EL (cell line): Measurements from ENCODE around the gene ATP6V1G1.
A peak's percentile ranks its signal among the peaks of the same experiment; 100 is the strongest.
"Not testable (repeated sequence)": the region's sequence is repeated elsewhere in the genome, so short reads cannot be mapped to it uniquely, and the experiment has no call there.

Experiments used
- DNase-seq: peaks from one replicate; pipeline ENCODE4 v3.0.0-alpha.2; 2016

Gene ATP6V1G1

GRCh38 chr9:114580609-114581193, 6.9 kb upstream of the ATP6V1G1 start:
- no peak for DNase-seq

GRCh38 chr9:114583371-114584155, 4.0 kb upstream of the ATP6V1G1 start:
- DNase-seq, result no peak

- peak; percentile 24 for DNase-seq
These were observed 641 bp downstream of the ATP6V1G1 start for GRCh38 chr9:114588210-114588609.

GRCh38 chr9:114588651-114589526, 1.3 kb downstream of the ATP6V1G1 start:
- DNase-seq, result peak; percentile 61

GRCh38 chr9:114590328-114590727, 2.8 kb downstream of the ATP6V1G1 start:
- no peak for DNase-seq

GRCh38 chr9:114591291-114591787, 3.8 kb downstream of the ATP6V1G1 start:
- no peak for DNase-seq

- DNase-seq, result no peak
These were observed 4.3 kb downstream of the ATP6V1G1 start for GRCh38 chr9:114591849-114592248.

GRCh38 chr9:114592356-114592755, 4.8 kb downstream of the ATP6V1G1 start:
- peak; percentile 22 for DNase-seq

- no peak for DNase-seq
These were observed 6.6 kb downstream of the ATP6V1G1 start for GRCh38 chr9:114594136-114594535.

GRCh38 chr9:114600502-114601248, 13.1 kb downstream of the ATP6V1G1 start:
- DNase-seq, result not testable (repeated sequence)

GRCh38 chr9:114601787-114602186, 14.2 kb downstream of the ATP6V1G1 start:
- DNase-seq, result not testable (repeated sequence)

- DNase-seq, result no peak
These were observed 15.1 kb downstream of the ATP6V1G1 start for GRCh38 chr9:114602620-114603019.

- no peak for DNase-seq
These were observed 15.7 kb downstream of the ATP6V1G1 start for GRCh38 chr9:114603248-114603647.

- no peak for DNase-seq
These were observed 17.4 kb downstream of the ATP6V1G1 start for GRCh38 chr9:114604989-114605388.

- no peak for DNase-seq
These were observed 18.5 kb downstream of the ATP6V1G1 start for GRCh38 chr9:114606068-114606467.

GRCh38 chr9:114606597-114607207, 19.1 kb downstream of the ATP6V1G1 start:
- peak; percentile 66 for DNase-seq

GRCh38 chr9:114607671-114608524, 20.3 kb downstream of the ATP6V1G1 start:
- DNase-seq, result no peak

- DNase-seq, result no peak
These were observed 20.9 kb downstream of the ATP6V1G1 start for GRCh38 chr9:114608525-114608796.

GRCh38 chr9:114611516-114612271, 24.1 kb downstream of the ATP6V1G1 start:
- peak; percentile 70 for DNase-seq

GRCh38 chr9:114612272-114612923, 24.8 kb downstream of the ATP6V1G1 start:
- no peak for DNase-seq
